ACHN (cell line): Measurements from ENCODE around the gene PABPN1.

ENCODE experiments used
- DNase-seq: peaks from one replicate; pipeline ENCODE4 v3.0.0-alpha.2; 2015
- in situ Hi-C: cut with HindIII; loops from 2 replicates; pipeline ENCODE4 v1.10.0; 2017; ENCODE audit warnings: low sequenced_read_pairs, low pct_ligation_motif_present, low pct_unique_long_range_greater_than_20kb

Gene PABPN1

DNA sequence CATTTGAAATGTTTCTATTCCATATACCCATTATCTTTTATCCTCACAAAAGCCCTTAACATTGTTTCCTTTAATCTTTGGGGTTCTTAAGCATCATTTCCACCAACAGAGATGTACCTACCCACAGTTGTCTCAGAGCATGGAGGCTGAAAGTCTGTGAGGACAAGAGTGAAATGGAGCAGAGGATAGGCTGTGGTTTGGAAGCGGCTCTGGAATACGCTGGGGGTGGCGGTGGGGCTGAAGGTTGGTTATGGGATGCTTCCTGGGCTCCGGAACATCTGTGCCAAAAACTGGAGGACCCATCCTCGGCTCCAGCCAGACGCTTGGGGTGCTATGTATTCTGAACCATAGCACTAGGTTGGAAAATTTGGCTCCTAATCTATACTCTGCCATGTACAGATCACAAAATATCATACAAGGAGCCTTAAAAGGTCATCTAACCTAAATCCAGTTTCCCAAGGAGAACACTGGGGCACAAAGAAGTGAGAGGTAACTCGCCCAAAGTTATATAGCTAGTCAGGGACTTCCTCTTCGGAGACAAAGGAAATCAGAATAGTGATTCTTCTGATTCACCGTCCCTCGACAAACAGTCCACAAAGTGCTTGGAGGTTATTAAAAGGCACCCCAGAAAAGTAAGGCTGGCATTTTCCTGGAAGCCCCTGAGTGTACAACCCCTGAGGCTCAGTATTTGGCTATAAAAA lies 21.1 kb upstream of the PABPN1 start:
- in situ Hi-C loops = no loop called here
- no peak for DNase-seq

GRCh38 chr14:23300687-23301223 lies 20.5 kb upstream of the PABPN1 start:
- in situ Hi-C loops = no loop called here
- no peak for DNase-seq

- peak; percentile 96 for DNase-seq
- in situ Hi-C loops = no loop called here
Observed at GRCh38 chr14:23301288-23301968, 19.8 kb upstream of the PABPN1 start.

DNA sequence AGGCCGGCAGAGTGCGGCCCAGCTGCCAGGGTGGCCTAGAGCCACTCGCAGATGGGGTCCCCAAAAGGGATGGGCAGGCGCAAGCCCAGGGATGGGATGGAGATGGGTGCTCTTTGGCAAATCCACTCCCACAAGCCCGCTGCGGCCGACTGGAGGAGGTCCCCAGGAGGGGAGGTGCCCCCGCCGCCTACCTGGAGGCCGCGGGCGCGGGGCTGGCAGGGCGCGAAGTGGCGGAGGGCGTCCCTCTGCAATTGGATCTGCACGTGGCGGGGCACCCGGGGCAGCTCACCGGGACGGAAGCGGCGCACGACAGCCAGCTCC lies 19.3 kb upstream of the PABPN1 start:
- in situ Hi-C loops = no loop called here
- no peak for DNase-seq

DNA sequence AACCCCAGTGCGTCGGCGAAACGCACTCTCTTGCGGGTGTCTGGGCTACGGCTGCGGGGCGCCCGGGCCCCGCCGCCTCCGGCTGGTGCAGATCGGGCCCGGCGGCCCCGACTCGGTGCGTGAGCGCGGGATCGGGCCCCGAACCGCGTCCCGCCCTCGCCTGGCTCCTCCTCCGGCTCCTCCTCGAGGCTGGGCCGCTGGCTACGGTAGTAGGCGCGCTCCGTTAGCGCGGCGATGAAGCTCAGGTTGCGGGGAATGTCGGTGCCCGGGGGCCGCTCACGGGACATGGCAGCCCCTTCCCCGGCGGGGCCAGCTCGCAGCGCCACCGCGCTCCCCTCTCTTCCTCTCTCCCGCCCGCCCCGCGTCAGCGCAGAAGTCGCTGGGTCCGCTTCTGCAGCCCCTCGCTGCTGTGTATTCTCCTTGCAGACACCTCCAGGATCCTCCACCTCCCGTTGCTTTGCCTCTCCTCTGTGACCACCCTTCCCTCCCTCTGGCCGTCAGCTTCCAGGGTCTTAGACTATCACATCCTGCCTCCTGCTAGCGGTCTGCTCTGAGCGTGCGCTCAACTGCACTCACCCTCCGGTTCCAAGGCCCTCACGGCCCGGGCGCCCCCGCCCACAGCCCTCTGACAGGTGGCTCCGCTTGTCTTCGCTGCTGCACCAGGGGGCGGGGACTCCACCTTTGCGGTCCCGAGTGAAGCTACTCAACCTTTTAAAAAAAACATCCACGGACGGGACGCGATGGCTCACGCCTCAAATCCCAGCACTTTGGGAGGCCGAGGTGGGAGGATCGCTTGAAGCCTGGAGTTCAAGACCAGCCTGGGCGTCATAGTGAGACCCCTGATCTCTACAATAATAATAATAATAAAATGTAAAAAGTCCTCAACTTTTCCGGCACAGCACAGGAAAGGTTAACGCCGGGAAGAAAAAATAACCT lies 18.7 kb upstream of the PABPN1 start, which contains the start of gene PPP1R3E:
Gene PPP1R3E, minus strand, starts transcription at position 570 of the 936 bp plus-strand sequence. Its CDS starts 283 bp downstream, at position 287.
- in situ Hi-C loops = no loop called here
- peak; percentile 58 for DNase-seq

- in situ Hi-C loops = no loop called here
Observed at GRCh38 chr14:23306412-23307145, 14.7 kb upstream of the PABPN1 start, which contains the start of gene BCL2L2. BCL2L2 (plus strand) TSS chr14:23306833; CDS start chr14:23307768, 935 bp downstream.

DNA sequence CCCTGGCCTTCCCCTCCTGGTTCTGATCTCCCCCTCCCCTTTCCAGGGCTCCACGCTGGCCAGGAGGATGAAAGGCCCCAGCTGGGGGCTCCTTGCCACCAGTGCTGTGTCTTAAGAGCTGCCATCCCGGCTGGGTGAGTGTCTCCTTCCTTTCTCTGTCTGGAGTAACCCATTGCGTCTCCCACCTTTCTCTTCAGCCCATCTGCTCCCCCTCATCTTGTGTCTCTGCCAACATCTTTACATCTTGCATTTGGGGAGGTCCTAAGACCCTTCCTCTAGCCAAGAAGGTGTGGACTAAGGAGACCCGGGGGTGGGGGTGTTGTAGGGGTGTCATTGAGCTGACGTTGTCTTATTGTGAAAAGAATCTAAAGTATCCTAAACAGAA lies 14.1 kb upstream of the PABPN1 start:
- DNase-seq = no peak
- in situ Hi-C loops = no loop called here

More at GRCh38 chr14:23306412-23307145, 14.7 kb upstream of the PABPN1 start, which contains the start of gene BCL2L2:
- DNase-seq = peak; percentile 88

GRCh38 chr14:23307687-23308644 lies 13.3 kb upstream of the PABPN1 start:
- DNase-seq = no peak
- in situ Hi-C loops = no loop called here

- DNase-seq = no peak
- in situ Hi-C loops = no loop called here
Observed at GRCh38 chr14:23308721-23309445, 12.4 kb upstream of the PABPN1 start.

DNA sequence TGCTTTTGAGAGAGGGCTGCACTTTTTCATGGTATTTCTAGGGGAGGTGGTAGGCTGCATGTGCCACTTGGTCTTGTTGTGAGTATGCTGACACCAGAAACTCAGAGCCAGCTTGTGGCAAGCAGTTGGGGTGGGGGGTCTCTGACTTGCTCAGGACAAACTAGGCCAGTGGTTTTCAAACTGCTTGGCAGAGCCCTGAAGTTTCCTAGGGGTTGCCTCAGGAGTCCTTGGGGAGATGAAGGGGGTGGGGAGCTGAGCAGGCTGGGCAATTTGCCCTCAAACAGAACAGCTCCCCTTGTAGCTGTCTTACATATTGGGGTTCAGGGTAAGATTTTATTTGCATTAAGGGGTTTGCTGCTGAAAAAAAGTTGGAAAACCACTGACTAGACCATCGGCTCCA lies 10.7 kb upstream of the PABPN1 start:
- no peak for DNase-seq
- in situ Hi-C loops = no loop called here

DNA sequence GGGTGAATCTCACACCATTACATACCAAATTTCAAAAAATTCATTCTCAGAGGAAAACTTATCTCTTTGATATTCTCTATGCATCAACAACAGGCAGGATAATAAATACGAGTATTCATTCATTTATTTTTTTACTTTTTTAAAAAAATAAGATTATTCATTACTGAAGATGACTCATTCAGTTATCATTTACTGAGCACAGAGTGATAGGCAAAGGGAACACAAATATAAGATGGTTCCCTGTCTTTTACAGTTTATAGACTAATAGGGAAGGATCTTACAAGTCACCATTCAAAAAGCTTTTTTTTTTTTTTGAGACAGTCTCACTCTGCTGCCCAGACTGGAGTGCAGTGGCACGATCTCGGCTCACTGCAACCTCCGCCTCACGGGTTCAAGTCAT lies 5.0 kb upstream of the PABPN1 start:
- no peak for DNase-seq
- in situ Hi-C loops = no loop called here

GRCh38 chr14:23319746-23320583 lies 1.3 kb upstream of the PABPN1 start:
- in situ Hi-C loops = no loop called here
- no peak for DNase-seq

- in situ Hi-C loops = no loop called here
Observed at GRCh38 chr14:23321572-23322547, 603 bp downstream of the PABPN1 start.

DNA sequence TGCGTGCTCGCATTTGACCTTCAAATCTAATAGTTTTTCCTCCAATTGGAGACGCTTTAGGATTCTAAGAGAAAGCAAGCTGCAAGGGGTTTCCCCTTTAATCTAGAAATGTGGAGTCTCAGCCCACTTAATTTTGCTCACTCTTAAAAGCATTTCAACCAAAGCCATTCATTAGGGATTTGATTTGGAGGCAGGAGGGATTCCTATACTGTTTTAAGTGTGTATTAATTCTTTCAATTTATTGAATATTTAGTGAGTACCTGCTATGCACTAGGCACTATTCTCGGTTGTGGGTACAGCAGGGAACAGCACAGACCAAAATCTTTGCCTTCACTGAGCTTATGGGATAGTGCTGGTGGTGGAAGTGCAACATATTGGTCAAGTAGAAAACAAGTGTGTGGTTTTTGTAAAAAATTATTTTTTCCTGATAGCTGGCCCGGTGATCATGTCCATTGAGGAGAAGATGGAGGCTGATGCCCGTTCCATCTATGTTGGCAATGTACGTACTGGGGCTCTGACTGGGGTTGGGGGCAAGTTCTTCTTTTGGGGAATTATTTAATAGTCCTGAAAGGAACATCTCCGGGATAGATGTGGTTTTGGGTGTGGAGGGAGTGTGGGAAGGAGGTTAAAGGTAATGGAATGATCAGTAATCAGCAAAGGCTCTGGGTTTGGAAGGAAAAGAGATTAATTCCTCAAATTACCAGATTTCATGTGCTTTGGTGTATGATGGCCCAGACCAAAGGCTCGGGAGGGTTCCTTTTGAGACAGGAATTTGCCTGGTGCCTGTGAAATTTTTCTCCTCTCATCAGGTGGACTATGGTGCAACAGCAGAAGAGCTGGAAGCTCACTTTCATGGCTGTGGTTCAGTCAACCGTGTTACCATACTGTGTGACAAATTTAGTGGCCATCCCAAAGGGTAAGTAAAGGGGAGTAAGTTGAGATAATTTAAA lies 1.6 kb downstream of the PABPN1 start:
- no peak for DNase-seq
- in situ Hi-C loops = no loop called here

More at GRCh38 chr14:23321572-23322547, 603 bp downstream of the PABPN1 start:
- DNase-seq = peak; percentile 57
